Mesendoderm (in vitro differentiated cells): ENCODE data around the gene ELANE.
"Not testable (repeated sequence)": the region's sequence is repeated elsewhere in the genome, so short reads cannot be mapped to it uniquely, and the experiment has no call there.

Source experiments
- DNase-seq: peaks from one replicate; pipeline ENCODE4 v3.0.0; 2013
- H2AK5ac ChIP-seq: 2 replicates; pipeline ENCODE4 v1.6.1; 2013; ENCODE audit warnings: low read length, inconsistent platforms
- H2BK120ac ChIP-seq: 2 replicates; pipeline ENCODE4 v1.6.1; 2013; ENCODE audit warnings: low read depth, mild to moderate bottlenecking, low read length, moderate library complexity, mixed read lengths
- H2BK15ac ChIP-seq: replicated peaks from 2 replicates; pipeline ENCODE4 v1.6.1; 2013; ENCODE audit warnings: low read depth, mild to moderate bottlenecking, moderate library complexity
- H2BK5ac ChIP-seq: 2 replicates; pipeline ENCODE4 v1.6.1; 2013; ENCODE audit warnings: low read length, inconsistent platforms
- H3K18ac ChIP-seq: 2 replicates; pipeline ENCODE4 v1.6.1; 2013; ENCODE audit warnings: mild to moderate bottlenecking, low read length, mixed read lengths
- H3K23ac ChIP-seq: one replicate; pipeline ENCODE4 v1.6.1; 2013; ENCODE audit warnings: low read length
- H3K27ac ChIP-seq: 2 replicates; pipeline ENCODE4 v1.5.1; 2013; ENCODE audit warnings: low read depth, mild to moderate bottlenecking, inconsistent platforms, low read length, moderate library complexity
- H3K27me3 ChIP-seq: 2 replicates; pipeline ENCODE4 v1.6.1; 2013; ENCODE audit warnings: low read length, control low read depth, mild to moderate bottlenecking, inconsistent platforms; ENCODE audit not compliant: insufficient read depth, poor library complexity
- H3K36me3 ChIP-seq: 2 replicates; pipeline ENCODE4 v1.6.1; 2013; ENCODE audit warnings: low read length, inconsistent platforms; ENCODE audit not compliant: control insufficient read depth, insufficient read depth
- H3K4ac ChIP-seq: one replicate; pipeline ENCODE4 v1.6.1; 2013; ENCODE audit warnings: low read depth, mild to moderate bottlenecking, low read length, moderate library complexity
- H3K4me1 ChIP-seq: 2 replicates; pipeline ENCODE4 v1.6.1; 2013; ENCODE audit warnings: low read depth, low read length, inconsistent platforms; ENCODE audit not compliant: control insufficient read depth
- H3K4me2 ChIP-seq: 2 replicates; pipeline ENCODE4 v1.6.1; 2013; ENCODE audit warnings: low read length
- H3K4me3 ChIP-seq: 2 replicates; pipeline ENCODE4 v1.5.1; 2013; ENCODE audit warnings: mild to moderate bottlenecking, low read length
- H3K56ac ChIP-seq: one replicate; pipeline ENCODE4 v1.6.1; 2013; ENCODE audit warnings: low read length
- H3K79me1 ChIP-seq: 2 replicates; pipeline ENCODE4 v1.6.1; 2013; ENCODE audit warnings: low read length, inconsistent platforms
- H3K79me2 ChIP-seq: 2 replicates; pipeline ENCODE4 v1.6.1; 2013; ENCODE audit warnings: mild to moderate bottlenecking, low read length; ENCODE audit not compliant: control insufficient read depth, insufficient read depth
- H3K9ac ChIP-seq: 2 replicates; pipeline ENCODE4 v1.6.1; 2013; ENCODE audit warnings: low read length, inconsistent platforms
- H4K5ac ChIP-seq: one replicate; pipeline ENCODE4 v1.6.1; 2013; ENCODE audit warnings: low read length
- H4K8ac ChIP-seq: one replicate; pipeline ENCODE4 v1.6.1; 2013; ENCODE audit warnings: low read depth, mild to moderate bottlenecking, control low read depth, low read length, moderate library complexity
- WGBS: extraction: QIAGEN DNeasy Blood & Tissue Kit; methylation state at CpG from one replicate; pipeline ENCODE4 v1.1.7; 2013; ENCODE audit warnings: low lambda C conversion rate, missing lambda C conversion rate; ENCODE audit not compliant: insufficient coverage; ENCODE audit errors: extremely low coverage; 5-methylcytosine and 5-hydroxymethylcytosine counted together

The ELANE gene

DNA sequence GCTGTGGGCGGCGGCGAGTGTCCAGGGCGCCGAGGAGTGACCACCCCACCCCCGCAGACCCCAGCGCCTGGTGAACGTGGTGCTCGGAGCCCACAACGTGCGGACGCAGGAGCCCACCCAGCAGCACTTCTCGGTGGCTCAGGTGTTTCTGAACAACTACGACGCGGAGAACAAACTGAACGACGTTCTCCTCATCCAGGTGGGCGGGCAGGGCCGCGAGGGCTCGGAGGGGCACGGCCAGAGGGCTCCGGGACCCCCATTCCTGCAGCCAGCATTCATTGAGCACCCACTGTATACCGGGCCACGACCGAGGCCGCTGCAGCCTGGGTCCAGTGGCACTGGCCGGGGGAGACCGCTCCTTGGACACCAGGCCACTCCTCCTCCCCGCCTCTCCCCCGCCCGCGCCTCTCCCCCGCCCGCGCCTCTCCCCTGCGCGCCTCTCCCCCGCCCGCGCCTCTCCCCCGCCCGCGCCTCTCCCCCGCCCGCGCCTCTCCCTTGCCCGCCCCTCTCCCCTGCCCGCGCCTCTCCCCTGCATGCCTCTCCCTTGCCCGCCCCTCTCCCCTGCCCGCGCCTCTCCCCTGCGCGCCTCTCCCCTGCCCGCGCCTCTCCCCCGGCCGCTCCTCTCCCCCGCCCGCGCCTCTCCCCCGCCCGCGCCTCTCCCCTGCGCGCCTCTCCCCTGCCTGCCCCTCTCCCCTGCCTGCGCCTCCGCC lies 8.1 kb upstream of the ELANE start:
- Histone ChIP-seq H3K56ac (no peak overlapping the region), H2BK120ac (no peak overlapping the region), H2BK5ac (no peak overlapping the region), H3K4ac (no peak overlapping the region), H3K36me3 (no peaks in the 10 kb centered on the region), H3K79me2 (no peaks in the 10 kb centered on the region), H4K8ac (no peak overlapping the region), H3K27me3 (peaks cover 9% of the 10 kb centered on the region), H3K23ac (no peak overlapping the region), H3K4me1 (no peaks in the 10 kb centered on the region), H3K79me1 (no peaks in the 10 kb centered on the region), H3K4me3 (no peak overlapping the region), H2AK5ac (no peak overlapping the region), H3K18ac (no peak overlapping the region), H2BK15ac (no peak overlapping the region), H4K5ac (no peak overlapping the region), H3K4me2 (no peak overlapping the region), H3K9ac (no peak overlapping the region), H3K27ac (no peak overlapping the region)
- DNase-seq: no peak
- WGBS: no CpG with 5 or more reads among the region's 70 CpGs

DNA sequence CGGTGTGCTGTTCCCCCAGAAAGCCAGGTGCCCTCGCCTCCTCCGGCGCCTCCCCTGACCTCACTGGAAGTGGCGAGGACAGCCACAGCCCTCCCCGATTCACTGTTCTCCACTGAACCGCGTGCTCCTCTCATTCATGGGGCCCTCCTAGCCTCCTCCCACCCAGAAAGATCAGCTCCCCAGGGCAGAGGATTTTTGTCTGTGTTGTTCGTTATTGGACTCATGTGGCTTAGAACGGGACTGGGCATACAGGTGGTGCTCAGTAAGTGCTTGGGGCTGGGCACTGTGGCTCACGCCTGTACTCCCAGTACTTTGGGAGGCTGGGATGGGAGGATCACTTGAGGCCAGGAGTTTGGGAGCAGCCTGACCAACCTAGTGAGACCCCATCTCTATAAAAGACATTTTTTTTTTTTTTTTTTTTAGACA lies 7.5 kb upstream of the ELANE start:
- Histone ChIP-seq H3K4me1 (no peaks in the 10 kb centered on the region), H3K23ac (no peak overlapping the region), H2AK5ac (no peak overlapping the region), H3K9ac (no peak overlapping the region), H3K79me2 (no peaks in the 10 kb centered on the region), H3K4ac (no peak overlapping the region), H3K56ac (no peak overlapping the region), H4K5ac (no peak overlapping the region), H3K27me3 (peaks cover 9% of the 10 kb centered on the region), H4K8ac (no peak overlapping the region), H3K36me3 (no peaks in the 10 kb centered on the region), H3K4me2 (no peak overlapping the region), H2BK5ac (no peak overlapping the region), H3K18ac (no peak overlapping the region), H3K79me1 (no peaks in the 10 kb centered on the region), H3K27ac (no peak overlapping the region), H2BK120ac (no peak overlapping the region), H3K4me3 (no peak overlapping the region), H2BK15ac (no peak overlapping the region)
- no CpG with 5 or more reads among the region's 11 CpGs for WGBS
- no peak for DNase-seq

DNA sequence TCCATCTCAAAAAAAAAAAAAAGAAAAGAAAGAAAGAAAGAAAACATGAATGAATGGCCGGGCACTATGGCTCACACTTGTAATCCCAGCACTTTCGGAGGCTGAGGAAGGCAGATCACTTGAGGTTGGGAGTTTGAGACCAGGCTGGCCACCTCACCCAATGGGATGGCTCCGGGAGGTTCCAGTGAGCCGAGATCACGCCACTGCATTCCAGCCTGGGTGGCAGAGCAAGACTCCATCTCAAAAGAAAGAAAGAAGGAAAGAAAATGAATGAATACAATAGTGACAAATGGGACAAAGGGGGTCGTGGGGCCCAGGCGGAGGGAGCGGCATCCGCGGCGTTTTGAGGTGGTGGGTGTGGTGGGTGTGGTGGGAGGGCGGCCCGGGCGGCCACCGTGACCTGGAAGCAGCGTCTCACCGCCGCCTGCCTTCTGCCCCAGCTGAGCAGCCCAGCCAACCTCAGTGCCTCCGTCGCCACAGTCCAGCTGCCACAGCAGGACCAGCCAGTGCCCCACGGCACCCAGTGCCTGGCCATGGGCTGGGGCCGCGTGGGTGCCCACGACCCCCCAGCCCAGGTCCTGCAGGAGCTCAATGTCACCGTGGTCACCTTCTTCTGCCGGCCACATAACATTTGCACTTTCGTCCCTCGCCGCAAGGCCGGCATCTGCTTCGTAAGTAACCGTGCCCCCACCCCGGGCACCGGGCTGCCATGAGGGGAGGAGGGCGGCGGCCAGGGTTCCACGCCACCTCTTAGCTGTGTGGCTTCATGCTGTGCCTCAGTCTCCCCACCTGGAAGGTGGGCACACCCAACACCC lies 6.2 kb upstream of the ELANE start:
- Histone ChIP-seq H3K4me3 (no peak overlapping the region), H3K18ac (no peak overlapping the region), H3K9ac (no peak overlapping the region), H4K8ac (no peak overlapping the region), H3K79me1 (no peaks in the 10 kb centered on the region), H2AK5ac (no peak overlapping the region), H3K23ac (no peak overlapping the region), H3K36me3 (no peaks in the 10 kb centered on the region), H4K5ac (no peak overlapping the region), H2BK120ac (no peak overlapping the region), H3K27ac (no peak overlapping the region), H2BK5ac (no peak overlapping the region), H3K4me2 (no peak overlapping the region), H3K27me3 (peaks cover 9% of the 10 kb centered on the region), H3K79me2 (no peaks in the 10 kb centered on the region), H2BK15ac (no peak overlapping the region), H3K4ac (no peak overlapping the region), H3K56ac (no peak overlapping the region), H3K4me1 (no peaks in the 10 kb centered on the region)
- DNase-seq: no peak
- no CpG with 5 or more reads among the region's 37 CpGs for WGBS

DNA sequence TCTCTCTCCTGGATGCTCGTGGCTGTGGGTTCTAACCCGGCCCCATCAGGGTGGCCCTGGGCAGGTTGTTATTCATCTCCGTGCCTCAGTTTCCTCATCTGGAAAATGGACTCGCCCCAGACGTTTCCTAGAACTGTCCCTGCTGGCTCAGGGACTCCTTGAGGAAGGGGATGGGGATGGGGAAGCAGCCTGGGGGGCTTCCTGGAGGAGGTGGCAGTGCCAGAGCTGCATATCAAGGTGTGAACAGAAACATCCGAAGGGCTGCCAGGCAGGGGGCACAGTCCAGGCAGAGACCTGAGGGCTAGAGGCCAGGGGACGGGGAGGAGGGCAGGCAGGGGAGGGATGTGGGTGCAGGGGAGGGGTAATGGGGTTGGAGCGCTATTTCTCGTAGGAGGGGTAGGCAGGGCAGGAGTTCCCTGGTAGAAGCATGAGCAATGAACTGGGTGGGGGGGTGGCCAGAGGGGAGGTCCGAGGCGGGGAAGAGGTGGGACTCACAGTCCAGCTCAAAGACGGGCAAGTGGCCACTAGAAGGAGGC lies 3.6 kb upstream of the ELANE start:
- Histone ChIP-seq H4K8ac (no peak overlapping the region), H2AK5ac (no peak overlapping the region), H4K5ac (no peak overlapping the region), H2BK120ac (no peak overlapping the region), H3K4ac (no peak overlapping the region), H2BK5ac (no peak overlapping the region), H3K27me3 (peaks cover 5% of the 10 kb centered on the region), H3K18ac (no peak overlapping the region), H3K9ac (no peak overlapping the region), H3K23ac (no peak overlapping the region), H3K4me2 (no peak overlapping the region), H2BK15ac (no peak overlapping the region), H3K79me1 (no peaks in the 10 kb centered on the region), H3K4me3 (no peak overlapping the region), H3K27ac (no peak overlapping the region), H3K4me1 (no peaks in the 10 kb centered on the region), H3K79me2 (no peaks in the 10 kb centered on the region), H3K56ac (no peak overlapping the region), H3K36me3 (no peaks in the 10 kb centered on the region)
- WGBS: no CpG with 5 or more reads among the region's 12 CpGs
- no peak for DNase-seq

DNA sequence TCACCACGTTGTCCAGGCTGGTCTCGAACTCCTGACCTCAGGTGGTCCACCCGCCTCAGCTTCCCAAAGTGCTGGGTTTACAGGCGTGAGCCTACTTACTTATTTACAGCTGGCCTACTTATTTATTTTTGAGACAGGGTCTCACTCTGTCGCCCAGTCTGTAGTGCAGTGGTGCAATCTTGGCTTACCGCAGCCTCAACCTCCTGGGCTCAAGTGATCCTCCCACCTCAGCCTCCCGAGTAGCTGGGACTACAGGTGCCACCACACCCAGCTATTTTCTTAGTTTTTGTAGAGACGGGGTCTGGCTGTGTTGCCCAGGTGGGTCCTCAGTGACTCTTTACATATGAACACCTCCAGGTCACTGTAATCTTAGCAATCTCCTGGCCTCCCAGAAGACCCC lies 2.9 kb upstream of the ELANE start:
- not testable (repeated sequence) for H3K79me2 ChIP-seq, H3K56ac ChIP-seq, H3K27ac ChIP-seq, H3K4me3 ChIP-seq, H3K18ac ChIP-seq, H3K27me3 ChIP-seq, H4K5ac ChIP-seq, H2BK5ac ChIP-seq, DNase-seq, H3K4me1 ChIP-seq, H3K36me3 ChIP-seq, H4K8ac ChIP-seq, H3K4ac ChIP-seq, H2AK5ac ChIP-seq, H2BK15ac ChIP-seq, H2BK120ac ChIP-seq, H3K4me2 ChIP-seq, H3K79me1 ChIP-seq, H3K23ac ChIP-seq, H3K9ac ChIP-seq
- no CpG with 5 or more reads among the region's 8 CpGs for WGBS
